Measurements from ENCODE around the gene FBLN7.

The FBLN7 gene

DNA sequence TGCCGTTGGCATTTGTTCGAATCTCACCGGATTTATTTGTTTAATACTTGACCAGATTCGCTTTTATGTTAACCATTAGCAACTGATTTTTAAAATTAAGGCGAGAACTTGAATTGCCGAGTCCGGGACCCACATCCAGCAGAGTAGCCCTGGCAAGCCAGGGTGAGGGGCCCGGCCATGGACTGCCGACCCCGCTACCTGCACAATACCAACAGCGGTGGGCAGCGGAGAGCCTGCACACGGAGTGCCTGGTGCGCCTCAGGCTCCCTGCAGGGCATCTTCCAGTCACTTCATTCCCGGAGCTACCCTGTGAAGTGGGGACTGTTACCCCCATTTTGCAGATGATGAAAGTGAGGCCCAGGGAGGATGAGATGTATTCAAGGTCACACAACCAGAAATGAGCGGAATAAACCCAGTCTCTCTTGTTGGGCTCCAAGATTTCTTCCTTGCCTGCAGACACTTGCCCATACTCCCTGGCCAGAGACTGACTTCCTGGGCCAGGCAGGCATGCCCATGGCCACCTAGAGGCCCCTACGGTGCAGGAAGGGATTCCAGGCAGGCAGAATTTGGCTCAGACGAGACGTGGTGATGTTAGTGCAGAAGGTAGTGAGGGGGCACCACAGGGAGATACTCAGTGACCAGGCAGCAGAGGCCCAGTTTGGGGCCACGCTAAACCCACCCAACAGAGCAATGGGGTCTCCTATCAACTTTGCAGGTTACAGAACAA lies 2.9 kb downstream of the FBLN7 start:
- no peak for DNase-seq (ENCODE audit: low spot score)

DNA sequence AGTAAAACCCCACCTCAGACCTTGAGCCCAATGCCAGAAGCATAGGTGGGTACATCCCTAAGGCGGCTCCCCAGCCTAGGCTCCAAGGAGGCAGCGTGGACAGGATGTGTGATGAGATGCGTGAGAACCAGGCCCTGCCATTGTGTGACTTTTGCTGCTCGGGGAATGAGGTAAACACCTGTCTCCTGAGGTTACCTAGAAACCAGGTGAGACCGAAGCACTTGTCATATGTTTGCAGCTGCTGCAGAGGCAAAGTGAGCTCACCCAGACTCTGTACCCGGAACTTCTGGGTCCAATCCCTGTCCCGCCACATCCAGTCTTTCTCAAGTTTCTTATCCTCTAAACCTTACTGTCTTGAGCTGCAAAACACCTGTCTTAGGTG lies 3.4 kb downstream of the FBLN7 start:
- DNase-seq (ENCODE audit: low spot score), result no peak

DNA sequence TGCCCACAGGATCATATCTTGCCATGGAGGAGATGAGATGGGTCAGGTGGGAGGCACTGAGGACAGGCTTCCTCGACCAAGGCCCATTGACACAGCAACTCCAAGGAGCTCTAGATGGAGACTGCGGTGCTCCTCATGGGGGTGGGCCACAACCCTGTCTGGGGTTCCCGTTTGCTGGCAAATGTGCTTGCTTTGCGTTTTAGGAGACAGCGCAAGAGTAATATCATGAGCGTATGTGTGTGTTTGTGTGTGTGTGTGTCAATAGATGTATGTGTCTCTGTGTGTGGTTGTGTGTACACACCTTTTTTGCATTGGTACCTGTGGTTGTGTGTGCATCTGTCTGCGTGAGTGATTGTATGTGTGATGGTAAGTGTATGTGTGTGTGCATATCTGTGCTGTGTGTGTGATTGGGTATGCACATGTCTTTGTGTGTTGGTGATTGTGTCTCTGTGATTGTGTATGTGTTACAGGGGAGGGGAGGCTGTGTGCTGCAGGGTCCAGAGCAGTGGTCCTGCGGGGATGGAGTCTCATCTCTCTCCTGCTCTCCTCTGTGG lies 4.4 kb downstream of the FBLN7 start:
- DNase-seq (ENCODE audit: low spot score), result no peak

DNA sequence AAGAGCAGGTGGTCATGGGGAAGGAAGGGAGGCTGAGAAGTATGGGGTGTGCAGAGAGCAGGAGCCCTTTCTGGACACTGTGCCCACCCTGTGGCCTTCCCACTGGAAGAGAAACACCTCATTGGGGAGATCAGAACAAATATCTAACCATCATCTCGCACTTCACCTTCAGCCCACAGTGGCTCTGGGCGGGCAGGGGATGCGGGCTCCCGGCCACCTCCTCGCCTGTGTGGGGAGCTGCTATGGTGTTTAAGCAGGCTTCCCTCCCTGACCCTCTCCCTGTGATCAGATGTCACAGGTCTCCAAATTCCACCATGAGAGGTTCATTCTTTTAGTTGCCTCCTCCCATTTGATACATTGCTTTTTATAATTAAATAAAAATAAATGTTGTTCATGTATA lies 5.0 kb downstream of the FBLN7 start:
- no peak for DNase-seq (ENCODE audit: low spot score)

DNA sequence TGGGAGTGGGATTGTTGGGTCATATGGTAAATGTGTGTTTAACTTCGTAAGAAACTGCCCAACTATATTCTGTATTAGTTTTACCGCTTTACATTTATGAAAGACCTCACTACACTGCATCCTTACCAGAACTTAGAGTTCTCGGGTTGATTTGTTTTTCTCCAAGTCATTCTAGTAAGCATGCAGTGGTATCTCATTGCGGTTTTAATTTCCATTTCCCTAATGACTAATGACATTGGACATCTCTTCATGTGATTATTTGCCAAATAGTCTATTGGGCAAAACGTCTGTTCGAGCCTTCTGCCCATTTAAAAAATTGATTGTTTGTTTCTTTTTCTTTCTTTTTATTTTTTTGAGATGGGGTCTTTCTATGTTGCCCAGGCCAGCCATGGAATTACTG lies 6.8 kb downstream of the FBLN7 start:
- no peak for DNase-seq (ENCODE audit: low spot score)

DNA sequence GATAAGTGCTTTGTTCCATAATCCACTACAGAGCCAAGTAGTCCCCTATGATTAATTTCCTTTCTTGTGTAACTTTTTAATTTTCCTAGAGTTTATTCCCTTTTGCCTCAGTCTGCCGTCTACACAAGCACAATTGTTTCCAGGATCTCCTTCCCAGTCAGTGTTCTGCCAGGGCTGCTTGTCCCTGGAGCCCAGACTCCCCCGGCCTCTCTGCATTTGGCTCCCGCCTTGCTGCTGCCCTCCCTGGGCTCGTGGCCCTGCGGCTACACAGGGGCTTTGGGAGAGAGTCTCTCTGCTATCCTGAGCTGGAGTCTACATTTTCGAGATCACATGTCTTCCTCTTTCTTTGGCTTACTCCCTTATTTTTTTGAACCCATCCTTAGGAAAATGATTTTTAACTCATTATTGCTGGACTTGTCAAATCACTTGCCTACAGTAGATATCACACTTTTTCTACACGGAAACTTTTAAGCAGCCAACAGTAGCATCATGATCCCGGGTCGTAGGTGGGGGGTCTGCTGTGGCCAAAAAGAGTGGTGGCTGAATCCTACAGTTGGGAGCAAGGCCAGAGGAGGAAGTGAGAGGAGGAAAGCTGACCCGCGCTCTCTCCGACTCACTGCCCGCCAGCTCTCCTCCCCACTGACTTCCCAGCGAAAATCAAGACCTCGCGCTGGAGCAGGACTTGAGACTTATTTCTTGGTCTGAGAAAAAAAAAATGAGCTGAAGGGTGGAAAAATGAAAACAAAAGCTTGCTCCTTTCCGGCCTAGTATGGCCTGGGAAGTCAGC lies 9.4 kb downstream of the FBLN7 start:
- no peak for DNase-seq (ENCODE audit: low spot score)

DNA sequence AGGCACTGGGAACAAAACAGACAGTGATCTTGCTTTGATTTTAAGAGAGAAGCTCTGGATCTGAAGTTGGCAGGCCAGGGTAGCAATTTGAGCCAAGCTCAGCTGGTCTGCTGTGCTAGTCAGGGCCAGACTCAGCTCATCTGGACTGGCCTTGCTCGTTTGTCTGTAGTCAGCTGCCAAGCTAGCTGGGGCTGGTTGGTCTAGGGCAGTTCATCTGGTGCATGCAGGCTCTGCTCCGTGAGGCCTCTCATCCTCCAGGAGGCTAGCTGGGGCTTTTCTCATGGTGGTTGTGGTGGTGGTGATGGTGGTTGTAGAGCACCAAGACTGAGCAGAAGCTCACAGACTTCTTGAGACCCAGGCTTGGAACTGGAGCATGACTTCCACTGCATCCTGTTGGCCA lies 10.3 kb downstream of the FBLN7 start:
- DNase-seq (ENCODE audit: low spot score), result no peak

DNA sequence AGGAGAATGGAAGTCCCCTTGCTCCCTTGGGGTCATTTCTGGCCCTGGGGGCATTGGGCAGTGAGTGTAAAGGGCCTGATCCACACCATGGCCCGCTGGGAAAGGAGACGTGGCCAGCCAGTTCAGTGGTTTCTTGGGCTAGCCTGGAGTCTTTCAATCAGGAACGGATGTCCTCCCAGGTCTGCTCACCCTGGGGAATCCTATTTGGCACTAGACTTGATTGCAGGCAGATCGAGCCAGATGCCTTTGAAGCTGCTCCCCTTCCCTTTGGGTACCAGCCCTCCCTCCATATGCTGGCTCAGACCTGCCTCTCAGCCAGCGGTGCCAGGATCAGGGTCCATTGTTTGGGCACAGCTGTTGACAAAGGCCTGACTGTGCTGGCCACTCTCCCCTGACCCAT lies 11.0 kb downstream of the FBLN7 start:
- no peak for DNase-seq (ENCODE audit: low spot score)

DNA sequence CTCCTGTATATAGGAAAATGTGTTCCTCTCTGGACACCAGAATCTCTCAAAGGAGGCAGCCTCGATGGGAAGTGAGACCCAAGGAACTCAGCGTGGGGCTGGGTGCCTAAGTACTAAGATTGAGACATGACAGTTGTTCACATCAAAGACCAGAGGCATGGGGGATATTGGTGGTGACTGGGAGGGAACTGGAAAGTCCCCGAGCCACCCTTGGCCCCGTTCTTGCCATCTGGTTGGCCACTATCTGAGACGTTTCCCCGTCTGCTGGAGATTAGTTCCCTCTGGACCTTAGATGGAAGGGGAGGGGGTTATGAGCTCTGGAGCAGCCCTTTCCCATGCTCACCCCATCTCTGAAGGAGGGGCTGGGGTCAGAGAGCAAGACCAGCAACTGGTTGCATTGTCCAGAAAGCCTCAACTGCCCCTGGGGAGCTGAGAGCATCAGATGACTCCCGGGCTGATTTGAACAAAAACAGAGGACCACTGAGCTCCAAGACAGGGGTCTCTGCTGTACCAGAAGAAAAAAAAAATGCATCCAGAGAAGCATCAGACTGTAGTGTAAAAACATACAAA lies 11.8 kb downstream of the FBLN7 start:
- no peak for DNase-seq (ENCODE audit: low spot score)

DNA sequence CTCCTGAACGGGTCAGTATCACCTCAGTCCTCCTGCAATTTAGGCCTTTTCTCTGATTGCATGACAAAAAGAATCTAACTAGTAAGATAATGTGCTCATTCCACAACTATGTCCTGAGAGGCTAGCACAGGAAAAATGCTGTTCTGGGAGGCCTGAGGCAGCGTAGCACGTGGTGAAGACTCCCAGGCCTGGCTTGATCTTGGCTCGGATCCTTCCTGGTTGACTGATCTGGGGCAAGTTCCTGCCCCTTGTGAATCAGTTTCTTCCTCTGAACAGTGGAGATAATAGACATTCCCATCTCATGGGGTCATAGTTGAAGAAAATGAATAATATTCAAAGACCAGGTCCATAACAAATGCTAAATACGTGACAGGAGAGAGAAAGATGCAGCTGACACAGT lies 12.3 kb downstream of the FBLN7 start:
- peak; percentile 98 for DNase-seq (ENCODE audit: low spot score)

DNA sequence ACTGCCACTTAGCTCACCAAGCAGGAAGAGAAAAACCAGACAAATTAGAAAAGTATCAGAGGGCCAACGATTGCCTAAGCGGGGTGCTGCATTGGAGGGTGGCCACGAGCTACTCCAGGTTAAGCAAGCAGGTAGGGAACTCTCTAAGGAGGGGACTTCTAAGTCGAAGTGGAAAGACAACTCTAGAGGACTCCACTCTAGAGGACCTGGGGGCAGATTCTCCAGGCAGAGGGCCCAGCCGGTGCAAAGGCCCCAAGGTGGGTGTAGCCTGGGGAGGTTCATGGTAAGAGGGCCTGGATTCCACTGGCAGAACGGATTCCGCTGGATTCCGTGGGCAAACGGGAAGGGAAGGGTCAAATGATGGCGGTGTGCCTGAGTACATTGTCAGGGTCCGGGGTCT lies 12.7 kb downstream of the FBLN7 start:
- DNase-seq (ENCODE audit: low spot score), result no peak

DNA sequence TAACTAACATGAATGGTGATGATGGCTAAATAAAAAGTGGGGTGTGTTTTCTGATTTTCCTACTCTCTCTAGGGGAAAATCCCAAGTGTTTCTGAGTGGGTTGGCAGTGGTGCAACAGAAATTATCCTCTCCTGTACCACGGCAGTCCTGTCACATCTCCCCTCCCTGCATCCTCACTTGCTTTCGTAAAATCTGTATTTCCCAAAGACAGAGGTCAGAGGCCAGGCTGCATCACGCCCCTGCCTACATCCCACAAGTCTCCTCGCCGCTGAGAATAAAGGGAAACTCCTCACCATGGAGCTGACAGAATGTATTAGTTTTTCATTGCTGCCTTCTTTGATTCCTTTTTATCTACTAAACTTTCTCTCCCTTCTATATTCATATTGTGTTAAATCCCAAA lies 13.1 kb downstream of the FBLN7 start:
- no peak for DNase-seq (ENCODE audit: low spot score)

DNA sequence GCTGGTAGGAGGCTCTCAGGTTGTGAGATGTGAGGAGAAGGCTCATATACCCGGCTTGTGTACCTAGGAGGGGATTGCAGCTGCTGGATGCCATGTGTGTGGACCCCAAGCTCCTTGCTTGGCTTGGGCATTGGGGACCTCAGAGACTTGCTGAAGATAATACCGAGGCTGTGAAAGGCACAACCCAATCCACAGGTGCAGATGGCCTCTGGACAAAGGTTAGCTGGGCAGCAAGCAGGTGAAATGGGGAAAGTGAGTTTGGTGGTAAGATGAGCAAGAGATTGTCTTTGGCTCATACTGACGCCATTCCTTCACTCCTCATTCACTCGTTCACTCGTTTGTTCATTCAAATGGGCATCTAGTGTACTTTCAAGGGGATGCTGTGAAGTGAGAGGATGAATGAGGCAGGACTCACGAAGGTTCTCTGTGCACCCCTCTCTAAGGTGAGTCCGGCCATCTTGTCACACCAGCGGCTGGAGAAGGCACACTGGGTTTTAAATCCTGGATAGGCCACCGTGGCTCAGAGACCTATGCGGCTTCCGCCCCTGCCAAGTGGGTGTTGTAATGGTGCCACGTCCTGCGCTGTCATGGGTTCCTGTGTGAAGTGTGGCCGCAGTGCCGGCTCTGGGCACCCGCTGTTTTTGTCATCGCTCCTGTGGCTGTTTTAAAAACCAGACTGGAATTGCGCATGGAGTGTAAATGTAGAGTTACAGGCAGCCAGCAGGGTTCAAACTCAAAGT lies 13.7 kb downstream of the FBLN7 start:
- no peak for DNase-seq (ENCODE audit: low spot score)

DNA sequence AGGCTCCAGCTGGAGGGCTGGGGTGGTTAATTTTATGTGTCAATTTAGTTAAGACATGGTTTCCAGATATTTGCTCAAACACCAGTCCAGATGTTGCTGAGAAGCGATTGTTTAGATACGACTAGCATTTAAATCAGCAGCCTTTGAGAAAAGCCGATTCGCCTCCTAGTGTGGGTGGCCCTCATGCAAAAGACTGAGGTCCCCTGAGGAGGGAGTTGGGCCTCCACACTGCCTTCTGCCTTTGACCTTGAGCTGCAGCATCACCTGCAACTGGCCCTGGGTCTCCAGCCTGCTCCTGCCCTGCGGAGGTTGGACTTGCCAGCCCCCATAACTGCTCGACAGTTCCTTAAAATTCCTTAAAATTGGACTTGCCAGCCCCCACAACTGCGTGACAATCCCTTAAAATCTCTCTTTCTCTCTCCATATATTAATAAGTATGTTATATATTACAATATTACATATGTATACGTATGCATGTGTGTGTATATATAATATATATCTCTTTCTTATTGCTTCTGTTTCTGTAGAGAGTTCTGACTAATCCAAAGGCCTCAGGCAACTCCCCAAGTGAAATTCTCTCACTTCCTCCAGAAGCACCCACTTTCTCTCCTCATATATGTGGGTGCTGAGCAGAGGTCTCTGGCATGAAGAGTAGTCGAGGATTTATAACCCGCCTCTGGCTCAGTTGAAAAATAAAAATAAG lies 14.4 kb downstream of the FBLN7 start:
- DNase-seq (ENCODE audit: low spot score), result no peak

DNA sequence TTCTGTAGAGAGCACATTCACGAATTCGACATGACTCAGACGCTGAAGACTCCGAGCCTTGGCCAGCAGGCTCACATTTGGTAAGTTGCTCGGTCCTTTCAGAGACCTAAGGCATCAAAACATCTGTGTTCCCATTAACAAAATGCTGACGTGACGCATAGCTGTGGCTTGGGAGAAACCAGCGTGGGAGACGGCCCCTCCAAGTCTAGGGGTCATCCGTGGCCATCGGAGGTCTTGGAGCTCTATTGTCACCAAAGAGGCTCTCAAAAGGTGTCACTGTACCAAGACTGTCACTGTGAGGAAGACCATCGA lies 14.9 kb downstream of the FBLN7 start:
- no peak for DNase-seq (ENCODE audit: low spot score)

DNA sequence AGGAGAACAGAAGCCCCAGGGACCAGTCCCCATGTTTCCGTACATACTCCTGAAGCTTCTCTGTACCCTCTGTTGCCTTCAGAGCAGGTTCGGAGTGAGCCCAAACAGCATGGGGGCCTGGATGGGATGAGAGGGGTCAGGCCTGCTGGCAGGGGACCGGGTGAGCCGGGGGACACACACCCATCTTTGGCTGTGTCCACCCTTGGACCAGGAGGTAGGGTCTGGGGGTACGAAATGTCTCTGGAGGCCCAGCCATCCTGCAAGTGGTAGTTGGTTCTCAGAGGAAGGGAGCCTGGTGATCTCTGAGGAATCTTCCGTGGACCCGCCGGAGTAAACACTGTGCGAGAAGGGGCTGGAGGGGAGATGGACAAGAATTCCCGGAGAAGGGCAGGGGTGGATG lies 15.3 kb downstream of the FBLN7 start:
- no peak for DNase-seq (ENCODE audit: low spot score)

DNA sequence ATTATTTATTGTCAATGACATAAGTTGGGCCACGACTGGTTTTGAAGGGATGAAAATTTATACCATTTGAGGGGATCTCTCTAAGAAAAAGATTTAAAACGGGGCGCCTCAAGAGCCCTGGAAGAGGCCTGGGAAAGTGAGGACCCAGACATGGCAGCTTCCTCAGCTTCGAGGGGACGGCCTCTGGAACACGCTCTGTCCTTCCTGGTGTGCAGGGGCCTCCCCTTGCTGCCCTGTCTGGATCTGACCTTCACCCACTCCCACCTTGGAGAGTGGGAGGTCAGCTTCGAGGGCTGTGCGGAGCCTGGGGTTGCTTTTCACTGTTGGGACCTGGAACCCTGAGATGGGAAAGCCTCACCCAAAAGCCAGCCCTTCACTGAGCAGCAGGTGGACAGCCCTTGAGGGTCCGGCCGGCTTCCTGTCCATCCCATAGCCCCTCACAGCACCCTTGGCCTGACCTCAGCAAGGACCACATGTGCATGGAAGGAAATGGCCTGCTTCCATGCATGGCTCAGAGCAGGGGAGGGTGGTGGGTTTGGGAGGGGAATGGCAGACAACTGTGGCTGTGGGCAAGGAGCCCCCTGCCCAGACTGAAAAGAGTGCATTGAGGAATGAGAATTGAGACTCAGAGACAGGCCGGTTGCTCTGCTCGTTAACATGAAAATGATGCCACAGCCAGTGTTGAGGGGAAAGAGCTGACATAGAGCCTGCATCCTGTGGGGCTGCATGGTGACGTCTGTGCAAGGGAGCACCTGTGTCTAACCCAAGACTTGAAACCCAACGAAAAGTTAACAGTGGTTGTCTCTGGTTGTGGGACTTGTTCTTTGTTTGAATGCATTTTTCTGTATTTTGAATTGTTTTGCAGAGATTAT lies 16.3 kb downstream of the FBLN7 start:
- no peak for DNase-seq (ENCODE audit: low spot score)

DNA sequence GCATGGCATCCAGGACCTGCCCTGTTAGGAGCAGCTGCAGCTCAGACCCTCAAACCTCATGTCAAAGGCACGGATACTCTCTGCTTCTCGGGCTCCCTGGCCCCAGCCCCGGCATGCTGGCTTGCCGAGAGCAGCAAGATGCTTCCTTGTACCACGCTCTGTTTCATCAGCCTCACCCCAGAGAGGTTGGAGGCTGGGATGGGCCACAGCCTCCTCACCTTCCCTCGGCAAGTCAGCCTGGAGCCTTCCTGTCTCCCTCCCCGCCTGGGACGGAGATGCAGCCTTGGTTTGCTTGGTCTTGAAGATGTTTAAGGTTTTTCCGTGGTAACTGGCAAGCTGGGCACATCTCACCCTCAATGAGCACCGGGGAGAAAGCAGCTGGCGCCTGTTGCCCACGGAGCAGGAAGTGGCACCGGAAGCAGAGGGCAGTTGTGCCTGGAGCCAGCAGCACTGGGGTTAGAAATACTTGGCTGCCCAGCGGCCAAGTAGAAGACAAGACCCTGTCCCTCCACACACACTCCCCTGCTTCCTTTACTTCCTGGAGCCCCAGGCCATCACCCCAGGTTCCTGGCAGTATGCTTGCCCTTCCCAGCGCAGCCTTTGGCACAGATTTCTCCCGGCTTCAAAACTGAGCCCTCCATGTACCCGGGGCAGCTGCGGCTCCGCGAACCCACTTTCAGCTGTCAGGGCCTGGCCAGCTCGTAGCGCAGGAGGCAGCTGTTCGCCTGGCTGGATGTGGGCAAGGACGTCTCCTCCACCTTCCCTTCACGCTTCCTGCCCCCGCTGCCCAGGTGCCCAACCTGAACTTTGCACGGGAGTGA lies 17.4 kb downstream of the FBLN7 start:
- DNase-seq (ENCODE audit: low spot score), result no peak

DNA sequence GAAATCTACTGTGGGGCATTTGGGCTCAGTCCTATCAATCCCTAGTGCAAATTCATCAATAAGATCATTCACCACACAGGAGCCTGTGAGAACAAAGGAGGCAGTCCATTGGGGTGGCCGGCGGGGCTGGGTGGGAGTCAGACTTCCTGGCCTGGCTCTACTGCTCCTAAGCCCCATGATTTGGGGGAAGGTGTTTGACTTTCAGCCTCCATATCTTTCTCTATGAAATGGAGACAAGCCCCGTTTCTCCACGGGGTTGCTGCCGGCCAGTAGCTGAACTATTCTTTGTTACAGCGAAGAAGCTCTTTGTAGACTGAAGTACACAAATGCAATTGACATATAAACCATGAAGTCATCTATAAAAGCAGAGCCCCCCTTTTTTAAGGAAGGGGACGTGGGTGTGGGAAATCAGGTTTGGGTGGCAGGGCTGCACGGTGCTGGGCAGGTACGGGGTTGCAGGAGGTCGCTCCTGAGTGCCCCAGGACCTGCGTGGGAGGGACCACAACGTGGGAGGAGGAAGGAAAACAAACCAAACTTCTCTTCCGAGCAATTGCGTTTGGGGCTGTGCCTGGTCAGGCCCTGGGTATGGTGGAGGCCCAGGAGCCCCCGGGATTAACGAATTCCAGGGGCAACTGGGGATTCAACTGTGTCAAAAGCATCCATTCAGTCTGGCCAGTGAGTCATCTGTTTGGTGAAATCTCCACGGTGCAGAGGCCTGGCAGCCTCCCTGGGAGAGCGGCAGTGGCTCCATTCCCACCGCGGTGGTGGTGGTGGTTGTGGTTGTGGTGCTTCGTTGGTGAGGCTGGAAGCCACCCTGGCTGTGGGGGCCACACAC lies 18.2 kb downstream of the FBLN7 start:
- peak; percentile 71 for DNase-seq (ENCODE audit: low spot score)

Data from kidney tubule cell (primary cell).